GM20431 (cell line): ENCODE results near the gene FBXL17.

Source experiments
- in situ Hi-C: fragments of 300-500 bp; cut with MseI, MboI; formaldehyde crosslinking; loops from one replicate; pipeline ENCODE4 v1.15.0; 2020; ENCODE audit warnings: low sequenced_read_pairs; ENCODE audit not compliant: unreplicated experiment

The FBXL17 gene

DNA sequence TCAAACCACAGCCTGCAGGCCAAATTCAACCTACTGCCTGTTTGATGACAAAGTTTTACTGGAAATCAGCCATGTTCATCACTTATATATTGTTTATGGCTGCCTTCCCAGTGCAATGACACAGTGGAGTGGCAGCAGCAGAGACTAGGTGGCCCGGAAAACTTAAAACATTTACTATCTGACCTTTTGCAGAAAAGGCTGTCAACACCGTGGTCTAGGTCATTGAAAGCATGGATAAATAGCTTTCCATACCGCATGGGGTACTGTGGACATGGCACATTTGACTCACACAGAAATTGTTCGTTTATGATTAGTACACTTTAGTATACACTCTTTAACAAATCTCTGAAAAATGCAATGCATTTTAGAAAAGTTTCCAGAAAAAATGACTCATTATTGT lies 412.9 kb downstream of the FBXL17 start:
- in situ Hi-C loops, result no loop called here

DNA sequence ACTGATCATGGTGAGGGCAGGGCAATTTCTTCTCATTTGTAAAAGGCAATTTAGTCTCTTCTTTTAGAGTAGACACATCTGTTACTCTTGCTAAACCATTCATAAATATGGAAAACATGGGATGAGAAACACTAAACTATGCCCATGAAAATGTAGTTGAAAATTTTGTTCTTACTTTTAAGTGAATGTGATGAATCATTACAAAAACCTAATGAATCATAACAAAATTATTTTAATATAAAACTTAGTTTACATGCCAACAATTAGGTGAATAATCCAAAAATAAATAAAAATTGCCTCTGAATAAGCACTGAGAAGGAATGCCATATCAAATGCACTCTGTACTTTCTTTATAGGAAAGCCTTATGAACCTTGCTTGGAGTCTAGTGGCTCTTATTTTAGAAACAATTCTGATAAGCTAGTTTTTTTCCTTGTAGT lies 413.5 kb downstream of the FBXL17 start:
- in situ Hi-C loops, result no loop called here

DNA sequence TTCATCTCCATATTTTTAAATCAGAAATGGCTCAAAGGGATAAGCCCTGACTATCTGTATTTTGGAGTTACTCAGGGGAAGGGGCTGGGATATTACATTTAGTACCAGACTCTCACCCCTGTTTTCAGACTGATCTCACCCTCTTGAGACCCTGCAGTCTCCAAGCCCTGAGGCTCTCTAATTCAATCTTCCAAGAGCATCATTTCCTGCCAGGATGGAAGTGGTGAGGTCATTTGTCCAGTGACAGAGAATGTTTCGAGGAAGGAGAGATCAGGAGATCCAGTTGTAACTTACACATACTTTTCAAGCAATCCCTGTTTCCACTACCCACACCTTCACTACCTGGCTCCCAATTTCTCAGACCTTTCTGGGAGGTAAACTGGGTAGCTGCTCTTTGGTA lies 415.7 kb downstream of the FBXL17 start:
- in situ Hi-C loops, result no loop called here

DNA sequence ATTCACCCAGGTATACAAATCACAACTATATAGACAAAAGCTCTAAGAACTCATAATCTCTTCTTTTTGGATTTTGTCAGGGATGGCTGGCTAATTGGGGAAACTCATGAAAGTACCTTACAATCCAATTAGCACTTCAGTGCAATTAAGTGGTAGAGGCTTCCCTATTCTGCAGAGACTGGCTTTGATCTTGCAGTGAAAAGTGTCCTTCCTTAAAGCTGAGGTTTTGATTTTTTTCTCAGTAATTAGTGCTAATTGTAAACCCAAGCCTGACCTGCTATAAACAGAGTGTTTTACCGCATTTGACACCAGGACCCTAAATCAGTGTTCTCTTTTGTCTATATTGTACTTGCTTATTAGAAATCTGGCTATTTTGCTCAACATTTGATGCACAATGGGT lies 417.2 kb downstream of the FBXL17 start:
- in situ Hi-C loops, result no loop called here

DNA sequence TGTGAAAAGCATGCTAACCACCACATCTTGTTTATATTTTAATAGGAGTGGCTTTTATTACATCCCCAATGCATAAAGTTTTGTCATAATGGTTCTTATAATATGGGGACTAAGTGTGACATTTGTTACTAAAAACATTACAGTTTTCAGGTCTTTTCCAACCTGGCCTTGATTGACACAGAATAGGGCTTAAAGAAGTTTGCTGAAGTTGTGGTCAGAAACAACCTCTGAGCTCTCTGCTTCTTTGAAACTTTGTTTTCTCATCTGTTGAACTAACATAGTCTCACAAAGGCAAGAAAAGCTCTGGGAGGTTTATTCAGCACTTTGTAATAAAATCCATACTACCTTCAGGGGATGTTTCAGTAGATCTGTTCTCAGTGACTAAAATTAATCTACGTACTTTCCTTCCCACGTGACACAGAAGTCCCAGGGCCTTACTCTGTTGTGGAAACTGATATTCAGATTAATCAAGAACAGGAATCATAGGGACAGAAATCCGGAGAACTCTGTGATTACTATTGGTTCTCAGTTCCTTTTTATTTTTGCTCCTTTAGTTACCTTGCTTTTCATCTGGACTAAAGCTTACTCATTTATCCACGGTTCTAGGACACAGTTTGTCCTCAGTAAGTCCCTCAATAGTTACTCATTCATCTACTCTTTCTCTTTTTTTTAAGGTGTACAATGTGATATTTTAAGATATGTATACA lies 422.2 kb downstream of the FBXL17 start:
- in situ Hi-C loops, result no loop called here

DNA sequence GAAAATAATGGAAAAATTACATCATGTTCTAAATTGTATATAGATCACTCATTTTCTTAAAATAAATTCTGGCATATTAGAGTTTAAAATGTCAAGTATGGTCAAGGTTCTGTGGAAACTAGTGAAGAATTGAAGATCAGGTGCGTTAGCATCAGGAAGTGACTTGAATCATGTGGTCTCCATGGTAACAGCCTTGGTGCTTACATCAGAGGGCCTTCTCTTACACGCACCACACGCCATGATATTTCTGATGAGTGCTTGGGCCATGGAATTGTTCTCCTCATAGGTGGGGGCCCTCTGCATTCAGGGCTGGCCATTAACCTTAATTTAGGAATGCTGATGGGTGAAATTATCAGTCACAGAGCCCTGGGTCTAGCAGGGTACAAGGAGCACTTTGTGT lies 423.0 kb downstream of the FBXL17 start:
- in situ Hi-C loops, result no loop called here

DNA sequence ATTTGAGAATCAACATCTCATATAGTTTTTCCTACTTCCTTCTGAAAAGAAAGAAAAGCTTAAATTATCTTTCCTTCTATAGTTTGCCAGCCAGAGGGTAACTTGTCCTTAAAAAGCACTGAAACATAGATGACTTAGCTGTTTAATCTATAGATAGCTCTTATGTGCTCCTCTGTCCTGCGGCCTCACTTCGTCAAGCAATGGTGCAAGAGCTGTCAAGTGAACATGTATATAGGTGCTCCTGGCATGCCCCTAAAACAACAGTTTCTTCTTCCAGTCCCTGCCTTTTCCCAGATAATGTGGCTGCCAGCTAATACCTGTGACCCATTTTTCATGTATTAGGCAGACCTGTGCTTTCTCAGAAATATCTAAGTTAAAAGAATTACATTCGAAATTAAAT lies 423.5 kb downstream of the FBXL17 start:
- in situ Hi-C loops, result no loop called here

DNA sequence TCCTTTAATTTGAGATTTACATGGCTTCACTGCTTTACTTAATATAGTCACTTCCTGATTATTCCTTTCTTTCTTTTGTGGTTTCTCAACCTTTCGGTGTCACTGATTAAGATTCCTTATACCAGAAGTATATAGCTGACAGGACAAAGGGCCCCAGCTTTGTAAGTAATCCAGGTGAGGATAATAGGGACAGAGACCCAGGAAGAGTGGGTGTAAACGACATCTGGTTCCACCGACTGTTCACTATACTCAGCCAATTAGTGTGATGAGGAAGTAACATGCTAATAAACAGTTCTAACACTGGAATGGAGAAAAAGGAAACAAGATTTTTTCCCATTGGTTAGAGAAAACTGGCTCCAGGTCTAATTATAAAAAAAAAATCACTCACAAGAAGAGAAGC lies 424.8 kb downstream of the FBXL17 start:
- in situ Hi-C loops, result no loop called here

DNA sequence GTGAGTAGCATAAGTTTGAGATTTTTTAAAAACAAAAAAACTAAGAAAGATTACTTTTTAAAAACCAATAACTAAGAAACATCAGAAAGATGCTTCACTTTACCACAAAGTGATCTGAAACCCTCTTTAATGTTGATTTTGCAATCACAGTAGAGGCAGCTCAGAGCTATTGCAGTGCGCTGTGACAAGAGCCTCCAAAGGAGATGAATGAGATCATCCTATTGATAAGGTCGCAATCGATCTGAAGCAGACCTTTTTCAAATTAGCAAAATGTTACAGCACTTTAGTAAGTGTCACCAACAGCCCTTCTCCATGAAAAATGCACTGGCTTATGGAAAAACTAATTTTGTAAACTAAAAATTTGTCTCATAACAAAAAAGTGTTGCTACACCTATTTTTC lies 426.6 kb downstream of the FBXL17 start:
- in situ Hi-C loops, result no loop called here

DNA sequence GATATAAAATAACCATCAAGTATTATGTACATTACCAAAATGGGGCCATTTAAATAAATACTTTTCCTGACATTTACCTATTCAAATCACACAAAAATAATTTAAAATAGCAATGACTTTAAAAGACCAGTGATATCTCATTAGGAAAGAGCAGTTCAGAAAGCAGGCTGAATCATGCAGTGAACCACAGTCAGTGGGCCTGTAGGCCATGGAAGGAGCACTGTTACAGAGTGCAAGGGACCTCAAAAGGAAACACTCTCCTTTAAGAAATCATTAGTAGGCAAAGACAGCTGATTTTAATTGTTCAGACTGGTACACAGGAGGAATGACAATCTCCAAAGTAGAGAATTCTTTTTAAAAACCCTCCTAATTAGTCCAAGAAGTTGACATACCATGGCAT lies 427.6 kb downstream of the FBXL17 start:
- in situ Hi-C loops, result no loop called here

DNA sequence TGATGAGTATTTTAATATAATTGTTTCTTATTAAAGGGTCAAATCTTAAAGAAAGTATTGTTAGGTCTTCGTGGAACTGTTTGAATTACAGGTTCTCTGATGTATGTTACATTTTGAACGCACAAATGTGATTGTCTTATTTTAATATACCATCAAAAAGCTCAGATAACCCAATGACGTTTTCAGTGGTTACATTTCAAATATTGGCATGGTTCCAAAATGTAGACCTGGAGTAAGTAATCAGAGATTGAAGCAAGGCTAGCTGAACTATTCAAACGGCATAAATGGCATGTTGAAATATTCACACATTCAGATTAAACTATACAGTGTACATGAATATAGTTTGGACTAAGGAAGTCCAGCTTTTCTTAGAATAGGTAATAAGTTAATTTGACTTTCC lies 429.4 kb downstream of the FBXL17 start:
- in situ Hi-C loops, result no loop called here

DNA sequence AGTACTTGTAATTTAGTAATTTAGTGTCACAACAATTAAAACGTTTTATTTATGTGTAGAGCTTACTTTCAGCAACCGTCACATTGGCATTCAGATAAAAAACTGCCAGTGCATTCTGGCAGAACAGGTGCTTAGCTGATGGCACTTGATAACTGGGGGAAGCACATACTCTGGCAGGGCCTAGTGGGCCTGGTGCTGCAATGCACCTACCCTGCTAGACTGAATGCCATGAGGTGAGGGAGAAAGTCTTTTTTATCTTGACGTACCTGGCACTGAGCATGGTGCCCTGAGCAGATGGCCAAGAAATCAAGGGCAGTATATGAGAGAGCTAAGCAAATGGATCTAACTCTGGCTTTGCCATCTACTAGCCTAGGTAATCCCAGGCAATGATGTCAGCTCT lies 430.6 kb downstream of the FBXL17 start:
- in situ Hi-C loops, result no loop called here

DNA sequence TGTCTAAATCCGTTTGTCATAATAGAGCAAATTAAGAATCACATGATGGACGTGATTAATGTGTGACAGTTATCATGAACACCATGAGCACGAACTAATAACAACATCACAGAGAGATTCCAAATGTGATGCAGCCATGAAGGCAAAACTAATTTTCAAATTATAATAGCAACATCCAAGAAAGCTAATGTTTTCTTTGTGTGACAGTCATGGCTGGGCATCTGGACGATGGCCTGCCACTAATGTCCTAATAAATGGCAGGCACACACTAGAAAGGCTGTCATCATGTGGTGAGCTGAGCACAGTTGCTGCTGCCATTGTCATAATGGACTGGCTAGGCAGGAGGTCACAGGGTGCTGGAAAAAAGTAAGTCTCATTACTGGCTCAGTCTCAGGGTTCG lies 431.1 kb downstream of the FBXL17 start:
- in situ Hi-C loops, result no loop called here

DNA sequence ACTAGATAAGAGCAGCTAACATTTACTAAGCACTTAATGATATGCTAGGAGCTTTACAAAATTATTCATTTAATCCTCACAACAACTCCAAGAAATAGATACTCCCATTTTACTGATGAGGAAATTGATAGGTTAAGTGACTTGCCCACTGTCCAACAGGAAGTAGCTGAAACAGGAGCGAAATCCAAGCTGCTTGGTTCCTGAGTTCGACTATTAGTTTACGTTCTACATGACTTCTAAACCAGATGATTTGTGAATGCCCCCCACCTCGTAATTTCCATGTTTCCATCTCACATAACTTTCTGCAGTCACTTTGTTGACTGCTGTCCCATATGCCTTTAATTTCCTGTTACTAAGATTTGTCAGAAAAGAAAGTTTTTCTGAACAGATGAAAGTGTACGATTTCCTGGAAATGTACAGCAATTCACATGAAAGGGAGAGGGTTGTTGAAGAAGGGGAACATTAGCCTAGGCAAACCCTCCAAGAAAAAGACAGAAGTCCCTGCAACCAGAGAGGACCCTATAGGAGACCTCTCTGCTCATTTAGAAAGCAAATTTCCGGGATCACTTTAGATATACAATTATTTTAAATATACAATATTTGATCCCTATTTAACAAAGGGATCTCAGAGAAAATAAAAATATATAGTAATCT lies 432.1 kb downstream of the FBXL17 start:
- in situ Hi-C loops, result no loop called here

DNA sequence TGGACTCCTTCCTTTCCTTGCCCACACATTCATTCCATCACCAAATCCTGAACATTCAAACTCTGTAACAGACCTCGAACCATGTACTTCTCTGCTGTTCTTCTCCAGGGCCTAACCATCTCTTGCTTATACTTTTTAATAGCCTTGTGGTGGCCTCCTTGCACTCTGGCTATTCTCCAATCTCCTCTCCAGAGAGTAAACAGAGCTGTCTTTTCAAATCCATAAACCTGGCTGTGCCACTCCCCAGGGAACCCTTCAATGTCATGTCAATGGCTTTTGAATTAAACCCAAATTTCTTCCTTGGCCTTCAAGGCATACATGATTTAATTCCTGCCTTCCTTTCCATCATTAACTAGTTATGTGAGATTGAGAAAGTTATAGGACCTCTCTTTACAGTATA lies 433.5 kb downstream of the FBXL17 start:
- in situ Hi-C loops, result no loop called here

DNA sequence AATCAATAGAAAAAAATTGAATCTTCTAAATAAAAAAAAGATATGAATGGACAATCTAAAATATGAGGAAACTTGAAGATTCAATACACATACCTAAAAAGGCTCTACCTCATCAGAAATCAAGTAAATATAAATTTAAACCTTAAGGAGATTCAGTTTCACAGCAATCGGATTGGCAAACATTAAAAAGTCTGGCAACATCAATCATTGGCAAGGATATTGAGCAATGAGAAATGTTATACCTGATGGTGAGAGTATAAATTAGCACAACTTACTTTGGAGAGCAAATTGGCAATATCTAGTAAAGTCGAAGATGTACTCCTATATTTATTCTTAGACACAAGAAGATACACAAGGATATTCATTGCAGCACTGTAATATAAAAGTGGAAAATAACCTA lies 436.8 kb downstream of the FBXL17 start:
- in situ Hi-C loops, result no loop called here

DNA sequence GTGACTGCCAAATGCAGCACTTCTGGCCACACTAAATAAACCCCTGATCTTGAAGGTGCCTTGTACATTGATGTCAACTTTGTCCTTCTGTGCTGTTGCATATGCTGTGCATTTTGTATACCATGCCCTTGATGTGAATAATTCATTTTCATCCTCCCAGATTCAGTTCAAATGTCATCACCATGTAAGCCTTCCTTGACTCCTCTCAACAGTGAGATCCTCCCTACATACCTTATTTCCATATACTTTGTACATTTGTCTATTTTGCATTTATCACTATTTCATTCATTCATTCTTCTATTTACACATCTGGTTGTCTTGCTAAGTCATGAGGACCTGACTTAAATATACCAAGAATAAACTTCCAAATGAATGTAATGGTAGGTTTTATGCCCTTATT lies 438.0 kb downstream of the FBXL17 start:
- in situ Hi-C loops, result no loop called here

DNA sequence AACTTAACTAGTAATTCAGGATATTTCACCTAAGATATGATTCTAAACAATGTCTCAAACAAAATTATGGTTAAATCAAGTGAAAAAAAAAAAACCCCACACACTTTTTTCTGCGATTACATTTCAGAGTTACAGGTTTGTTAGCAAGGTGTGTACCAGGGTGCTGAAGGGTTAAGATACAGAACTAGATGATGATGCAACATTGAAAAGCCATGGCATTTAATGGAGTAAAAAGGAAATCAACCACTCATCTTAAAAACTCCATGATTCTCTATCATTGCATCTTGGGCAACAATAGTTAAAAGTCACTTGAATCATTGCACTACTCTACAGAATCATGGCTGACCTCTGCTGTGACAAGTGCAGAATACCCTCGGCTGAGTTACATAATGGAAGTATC lies 440.9 kb downstream of the FBXL17 start:
- in situ Hi-C loops, result no loop called here

DNA sequence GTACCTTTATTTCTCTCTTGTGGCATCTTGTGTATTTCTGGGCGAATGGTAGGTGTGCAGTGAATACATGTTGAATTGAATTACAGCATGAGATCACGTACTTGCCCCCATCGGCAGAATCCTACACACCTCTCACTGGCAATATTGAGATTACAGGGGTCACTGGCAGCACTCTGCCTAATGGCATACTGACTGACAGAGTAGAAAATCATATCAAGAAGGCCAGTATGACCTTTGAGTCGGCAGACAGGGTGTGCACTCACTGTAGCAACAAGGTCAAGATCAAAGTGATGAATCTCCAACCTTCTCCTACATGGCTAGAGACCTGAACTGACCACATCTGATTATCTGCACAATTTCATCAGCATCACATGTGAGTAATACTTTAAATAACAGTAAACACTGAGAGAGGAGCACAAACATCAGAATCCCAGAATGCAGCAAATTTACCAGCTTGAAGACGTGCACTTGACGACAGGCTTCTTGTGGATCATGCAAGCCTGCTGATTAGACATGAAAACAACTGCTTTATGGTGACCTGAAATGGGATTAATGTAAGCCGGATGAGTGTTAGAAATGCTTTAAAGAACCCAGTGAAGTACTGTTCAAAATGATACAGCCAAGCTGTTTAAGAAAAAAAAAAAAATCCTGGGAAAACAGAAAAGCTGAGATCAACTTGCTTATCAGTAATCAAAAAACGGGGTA lies 444.1 kb downstream of the FBXL17 start:
- in situ Hi-C loops, result no loop called here

DNA sequence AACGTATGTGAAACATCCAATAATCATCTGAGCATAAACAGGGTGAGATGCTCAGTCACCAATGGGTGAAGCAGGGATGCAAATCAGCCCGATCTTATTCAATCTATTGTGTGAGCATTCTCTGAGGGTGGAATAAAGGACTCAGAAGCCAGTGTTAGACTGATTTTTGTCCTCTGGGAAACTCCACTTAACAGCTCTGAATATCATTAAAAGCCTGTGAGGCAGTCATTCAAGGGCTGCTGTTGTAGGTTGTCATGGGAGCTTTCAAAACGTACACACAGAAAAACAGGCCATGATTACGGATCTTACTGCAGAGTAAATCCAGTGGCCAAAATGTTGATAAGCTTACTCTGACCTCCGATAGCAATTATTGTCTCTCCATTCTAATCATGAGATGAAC lies 444.7 kb downstream of the FBXL17 start:
- in situ Hi-C loops, result no loop called here

DNA sequence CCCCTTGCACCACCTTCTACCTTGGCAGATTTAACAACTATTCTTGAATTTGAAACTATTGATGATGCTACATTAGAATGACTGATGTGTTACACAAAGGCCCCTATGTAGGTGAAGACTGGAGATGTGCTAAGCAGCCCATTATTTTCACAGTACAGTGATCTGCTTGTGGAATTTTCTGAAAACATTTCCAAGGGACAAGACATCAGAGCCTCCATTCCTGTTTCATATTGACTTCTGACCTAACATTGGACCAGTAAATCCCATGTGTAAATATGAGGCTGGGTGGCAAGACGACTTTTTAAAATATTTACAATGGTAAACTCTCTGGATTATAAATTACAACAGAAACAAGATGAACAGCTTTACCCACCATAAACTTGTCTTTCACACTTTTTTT lies 445.4 kb downstream of the FBXL17 start:
- in situ Hi-C loops, result no loop called here
